ENCODE results near the gene EXOC3.

Gene EXOC3

DNA sequence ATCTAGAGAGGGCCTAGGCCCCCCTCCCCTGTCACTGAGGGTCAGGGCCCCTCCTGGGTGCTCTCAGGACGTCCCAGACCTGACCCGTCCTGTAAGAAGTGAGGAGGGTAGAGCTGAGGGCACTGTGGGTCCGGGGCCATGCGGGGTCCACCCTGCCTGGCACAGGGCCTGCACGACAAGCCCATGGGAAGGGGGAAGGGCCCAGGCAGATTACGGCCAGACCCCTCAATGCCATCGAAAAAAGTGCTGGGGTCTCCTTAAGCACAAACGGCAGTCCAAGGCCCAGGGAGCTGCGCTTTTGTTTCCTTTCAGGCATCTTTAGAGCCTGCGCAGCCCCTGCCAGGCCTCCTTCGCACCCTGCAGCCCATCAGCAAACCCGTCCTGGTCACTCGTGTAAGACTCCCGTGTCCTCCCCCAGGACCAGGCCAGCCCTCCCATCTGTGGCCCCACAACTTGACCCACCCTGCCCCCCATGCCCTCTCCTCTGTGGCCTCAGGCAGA, 4.4 kb upstream of the EXOC3 start:
- DNase-seq (ENCODE audit: low read depth in 3 of 3, low spot score in 1 of 3): no peak

DNA sequence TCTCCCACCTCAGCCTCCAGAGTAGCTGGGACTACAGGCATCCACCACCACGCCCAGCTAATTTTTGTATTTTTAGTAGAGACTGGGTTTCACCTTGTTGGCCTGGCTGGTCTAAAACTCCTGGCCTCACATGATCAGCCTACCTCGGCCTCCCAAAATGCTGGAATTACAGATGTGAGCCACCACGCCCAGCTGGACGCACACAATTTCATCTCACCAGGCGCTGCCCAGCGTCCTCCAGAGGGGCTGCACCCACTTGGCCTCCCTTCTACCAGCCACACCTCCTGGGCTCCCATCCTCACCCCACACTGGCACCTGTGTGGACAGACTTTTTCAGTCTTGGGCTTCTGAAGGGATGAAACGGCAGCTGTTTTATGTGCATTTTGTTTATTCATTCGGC, 3.8 kb upstream of the EXOC3 start:
- no peak for DNase-seq (ENCODE audit: low read depth in 3 of 3, low spot score in 1 of 3)

DNA sequence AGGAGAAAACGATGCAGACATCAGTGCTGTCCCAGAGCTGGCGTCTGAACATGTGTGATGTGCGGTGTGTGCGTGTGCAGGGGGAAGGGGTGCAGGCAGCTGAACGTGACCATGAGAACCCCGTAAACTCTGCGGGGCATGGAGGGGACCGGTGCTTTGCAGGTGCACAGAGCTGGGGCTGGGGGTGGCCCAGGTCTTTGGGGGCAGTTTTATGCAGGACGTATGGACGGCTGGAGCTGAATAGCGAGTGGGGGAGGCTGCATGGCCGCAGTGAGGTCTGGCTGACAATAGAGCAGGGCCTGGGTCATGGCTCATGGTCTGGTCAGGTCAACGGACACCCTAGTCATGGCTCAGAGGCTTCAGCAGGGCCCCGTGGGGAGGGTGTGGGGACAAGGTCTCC, 3.3 kb upstream of the EXOC3 start:
- DNase-seq (ENCODE audit: low read depth in 3 of 3, low spot score in 1 of 3): no peak

DNA sequence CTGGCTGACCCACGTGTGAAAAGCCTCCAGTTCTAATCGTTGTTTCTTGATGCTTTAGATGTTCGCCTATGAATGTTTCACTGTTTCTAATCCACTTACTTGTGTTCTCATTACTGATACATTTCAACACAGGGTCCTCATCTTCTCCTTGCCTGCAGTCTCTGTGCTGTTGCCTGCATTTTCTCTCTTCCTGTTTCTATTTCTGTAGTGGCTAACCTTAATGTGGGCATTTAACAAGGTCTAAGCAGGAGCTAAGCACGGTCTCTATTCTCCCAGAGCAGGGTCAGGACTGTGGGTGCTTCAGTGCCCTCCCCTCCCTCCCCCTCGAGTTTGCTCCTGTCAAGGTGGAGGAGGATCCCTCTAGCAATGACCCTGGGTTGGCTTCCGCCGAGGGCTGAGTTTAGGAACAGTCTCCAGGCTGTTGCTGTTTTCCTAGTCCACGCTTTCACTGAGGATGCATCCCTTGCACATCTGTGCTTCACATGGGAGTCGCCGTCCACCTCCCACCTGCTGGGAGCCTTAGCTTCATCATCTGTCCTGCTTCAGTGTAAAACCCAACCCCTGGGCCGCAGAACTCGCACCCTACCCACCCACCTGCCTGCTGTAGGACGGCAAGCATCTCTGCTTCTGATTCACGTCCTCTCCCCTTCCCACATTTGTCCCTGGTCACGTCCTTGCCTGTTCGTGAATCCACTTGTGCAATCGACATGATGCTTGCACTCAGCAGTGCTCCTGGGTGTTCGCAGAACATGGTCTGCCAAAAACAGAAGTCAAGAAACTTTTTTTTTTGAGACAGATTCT, 2.4 kb upstream of the EXOC3 start:
- no peak for DNase-seq (ENCODE audit: low read depth in 3 of 3, low spot score in 1 of 3)

DNA sequence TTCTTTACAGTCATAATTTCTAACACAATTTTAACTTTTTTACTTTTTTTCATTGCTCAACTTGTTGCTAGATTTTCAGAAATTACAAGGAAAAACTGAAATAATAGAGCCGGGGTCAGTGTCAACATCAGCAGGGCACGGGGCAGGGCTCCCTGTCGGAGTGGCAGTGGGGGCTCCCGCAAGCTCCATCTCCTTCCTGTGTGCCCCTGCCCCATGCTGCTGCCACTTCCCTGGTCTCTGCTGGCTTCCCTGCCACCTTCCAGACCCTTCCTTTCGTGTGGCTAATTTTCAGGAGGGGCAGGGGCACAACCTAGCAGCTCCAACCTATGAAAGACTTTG, 1.0 kb upstream of the EXOC3 start:
- no peak for DNase-seq (ENCODE audit: low read depth in 3 of 3, low spot score in 1 of 3)

DNA sequence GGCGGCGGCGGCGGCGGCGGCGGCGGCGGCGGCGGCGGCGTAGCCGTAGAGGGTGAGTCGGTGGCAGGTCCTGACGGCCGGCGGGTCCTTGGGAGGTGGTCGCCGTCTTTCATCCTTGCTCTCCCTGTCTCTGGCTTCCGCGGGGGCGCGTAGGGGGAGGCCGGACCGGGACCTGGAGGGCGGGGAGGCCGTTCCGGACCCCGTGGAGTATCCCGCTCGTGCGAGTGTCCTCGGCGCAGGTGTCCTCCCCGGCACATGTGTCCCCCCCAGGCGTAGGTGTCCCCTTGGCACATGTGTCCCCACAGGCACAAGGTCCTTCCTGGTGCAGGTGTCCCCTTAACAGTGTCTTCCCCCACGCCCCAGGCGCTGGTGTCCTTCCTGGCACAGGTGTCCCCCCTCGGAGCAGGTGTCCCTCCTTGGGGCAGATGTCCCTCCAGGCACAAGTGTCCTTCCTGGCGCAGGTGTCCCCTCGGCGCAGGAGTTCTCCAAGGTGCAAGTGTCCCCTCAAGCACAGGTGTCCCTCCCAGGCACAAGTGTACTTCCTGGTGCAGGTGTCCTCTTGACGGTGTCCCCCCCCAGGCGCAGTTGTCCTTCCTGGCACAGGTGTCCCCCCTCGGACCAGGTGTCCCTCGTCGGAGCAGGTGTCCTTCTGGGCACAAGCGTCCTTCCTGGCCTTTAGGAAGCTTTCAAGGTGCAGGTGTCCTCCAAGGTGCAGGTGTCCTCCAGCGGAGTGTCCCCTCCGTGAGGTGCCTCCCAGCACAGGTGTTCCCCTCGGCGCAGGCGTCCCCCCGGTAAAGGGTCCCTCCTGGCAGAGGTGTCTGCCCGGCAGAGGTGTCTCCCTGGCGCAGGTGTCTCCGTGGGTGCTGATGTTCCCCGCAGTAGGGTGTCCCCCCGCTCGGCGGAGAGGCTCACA, 519 bp downstream of the EXOC3 start:
- DNase-seq (ENCODE audit: low read depth in 3 of 3, low spot score in 1 of 3): no peak

DNA sequence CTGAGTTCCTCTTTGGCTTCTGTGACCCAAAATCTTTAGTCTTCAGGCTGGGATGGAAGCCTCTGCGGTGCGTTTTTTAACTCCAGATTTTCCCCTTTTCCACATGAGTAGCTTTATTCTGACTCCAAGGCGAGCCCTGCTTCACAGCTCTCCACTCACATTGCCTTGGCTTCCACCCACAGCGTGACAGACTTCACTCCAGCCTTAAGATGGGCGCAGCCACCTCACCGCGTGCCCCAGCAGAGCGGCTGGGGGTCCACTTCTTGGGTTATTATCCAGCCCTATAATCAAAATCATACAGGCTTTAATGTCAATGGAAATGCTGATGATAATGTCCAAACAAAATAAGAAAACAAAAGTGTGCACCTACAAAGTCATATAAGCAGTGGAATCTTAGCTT, 1.2 kb downstream of the EXOC3 start:
- DNase-seq (ENCODE audit: low read depth in 3 of 3, low spot score in 1 of 3): no peak

DNA sequence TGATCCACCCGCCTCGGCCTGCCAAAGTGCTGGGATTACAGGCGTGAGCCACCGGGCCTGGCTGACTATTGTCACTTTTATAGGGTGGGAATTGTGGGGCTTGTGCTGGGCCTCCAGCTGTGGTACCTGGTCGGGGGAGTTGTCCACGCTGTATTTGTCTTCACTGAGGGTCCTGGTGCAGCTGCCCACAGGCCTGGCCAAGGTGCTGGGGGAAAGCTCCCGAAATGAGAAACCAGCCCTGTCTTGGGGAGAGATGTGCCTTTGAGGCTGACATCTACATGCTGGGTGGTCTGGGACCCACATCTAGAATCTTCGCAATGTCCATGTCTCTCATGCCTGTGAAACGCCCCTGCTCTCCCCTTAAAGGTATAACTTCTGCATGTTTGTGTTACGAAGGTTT, 2.6 kb downstream of the EXOC3 start:
- no peak for DNase-seq (ENCODE audit: low read depth in 3 of 3, low spot score in 1 of 3)

DNA sequence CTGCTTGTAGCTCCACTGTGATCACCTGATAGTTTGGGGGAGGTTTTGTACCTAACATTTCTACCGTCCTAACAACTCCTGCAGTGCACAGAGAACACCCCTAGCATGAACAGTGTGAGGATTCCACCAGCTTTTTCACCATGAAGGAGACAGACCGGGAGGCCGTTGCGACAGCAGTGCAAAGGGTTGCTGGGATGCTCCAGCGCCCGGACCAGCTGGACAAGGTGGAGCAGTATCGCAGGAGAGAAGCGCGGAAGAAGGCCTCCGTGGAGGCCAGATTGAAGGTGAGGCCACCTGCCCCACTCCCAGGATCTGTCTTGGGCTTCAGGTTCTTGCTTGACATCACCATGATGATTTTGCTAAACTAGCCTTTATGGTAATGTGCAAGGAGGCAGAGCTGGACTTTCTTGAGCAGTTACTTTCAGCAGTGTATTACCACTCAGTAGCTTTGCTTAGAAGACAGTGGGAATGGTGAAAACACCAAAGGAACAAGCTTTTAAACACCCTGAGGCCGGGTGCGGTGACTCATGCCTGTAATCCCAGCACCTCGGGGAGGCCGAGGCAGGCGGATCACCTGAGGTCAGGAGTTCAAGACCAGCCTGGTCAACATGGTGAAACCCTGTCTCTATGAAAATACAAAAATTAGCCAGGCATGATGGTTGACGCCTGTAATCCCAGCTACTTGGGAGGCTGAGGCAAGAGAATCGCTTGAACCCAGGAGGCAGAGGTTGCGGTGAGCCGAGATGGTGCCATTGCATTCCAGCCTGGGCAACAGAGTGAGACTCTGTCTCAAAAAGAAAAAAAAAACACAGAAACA, 3.3 kb downstream of the EXOC3 start:
- no peak for DNase-seq (ENCODE audit: low read depth in 3 of 3, low spot score in 1 of 3)

DNA sequence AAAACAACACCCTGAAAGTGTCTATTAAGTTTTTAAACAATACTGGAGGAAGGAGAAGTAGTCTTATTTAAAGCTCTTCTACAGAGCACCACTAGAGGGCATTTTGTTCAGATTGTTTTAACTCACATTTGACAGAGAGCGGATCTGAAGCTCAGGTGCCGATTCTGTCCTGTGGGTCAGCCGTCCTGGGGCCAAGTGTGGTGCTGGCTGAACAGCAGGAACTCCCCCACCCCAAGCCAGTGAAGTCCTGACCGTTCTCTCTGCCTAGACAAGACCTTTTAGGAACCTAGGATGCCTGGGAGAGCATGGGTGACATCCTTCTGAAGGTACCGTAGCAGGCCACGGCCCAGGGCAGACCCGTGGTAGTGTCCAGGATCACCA, 3.9 kb downstream of the EXOC3 start:
- DNase-seq (ENCODE audit: low read depth in 3 of 3, low spot score in 1 of 3): no peak

DNA sequence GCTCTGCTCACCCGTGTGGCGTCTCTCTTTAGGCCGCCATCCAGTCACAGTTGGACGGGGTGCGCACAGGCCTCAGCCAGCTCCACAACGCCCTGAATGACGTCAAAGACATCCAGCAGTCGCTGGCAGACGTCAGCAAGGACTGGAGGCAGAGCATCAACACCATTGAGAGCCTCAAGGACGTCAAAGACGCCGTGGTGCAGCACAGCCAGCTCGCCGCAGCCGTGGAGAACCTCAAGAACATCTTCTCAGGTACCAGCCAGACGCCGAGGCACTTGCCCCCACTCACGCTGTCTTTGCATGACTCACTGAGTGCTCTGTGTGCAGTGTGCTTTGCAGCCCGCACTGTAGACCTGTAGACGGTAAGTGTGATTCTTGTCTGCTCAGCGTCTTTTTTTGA, 4.5 kb downstream of the EXOC3 start:
- DNase-seq (ENCODE audit: low read depth in 3 of 3, low spot score in 1 of 3): no peak

DNA sequence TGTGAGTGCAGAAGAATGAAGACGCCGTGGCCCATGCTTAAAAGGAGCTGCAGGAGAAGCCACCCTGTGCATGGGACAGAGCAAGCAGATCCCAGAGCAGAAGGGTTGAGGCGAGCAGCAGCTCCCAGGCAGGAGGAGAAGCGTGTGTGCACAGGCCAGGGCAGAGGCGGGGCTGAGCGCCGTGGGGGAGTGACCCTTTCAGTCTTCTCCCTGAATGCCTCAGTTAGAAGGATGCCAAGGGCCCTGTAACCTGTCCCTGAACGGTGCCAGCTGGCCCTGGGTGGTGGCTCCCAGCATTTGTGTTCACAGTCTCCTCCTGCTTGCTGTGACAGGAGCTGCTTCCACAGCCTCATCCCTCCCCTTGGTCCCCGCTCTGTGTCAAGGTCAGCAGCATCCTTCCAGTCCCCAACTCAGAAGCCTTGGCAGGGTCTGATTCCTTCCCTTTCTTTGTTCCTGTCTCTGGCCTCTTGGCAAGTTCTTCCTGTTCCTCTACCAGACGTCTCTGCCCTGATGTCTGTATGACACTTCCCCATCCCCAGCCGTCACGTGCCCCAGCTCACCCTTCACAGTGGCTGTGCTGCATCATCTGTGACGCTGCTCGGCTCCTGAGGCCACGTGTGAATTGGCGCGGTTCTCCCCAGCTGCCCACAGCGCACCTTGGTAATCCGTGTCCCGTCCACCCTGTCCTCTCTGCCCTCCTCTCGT, 5.2 kb downstream of the EXOC3 start:
- no peak for DNase-seq (ENCODE audit: low read depth in 3 of 3, low spot score in 1 of 3)

DNA sequence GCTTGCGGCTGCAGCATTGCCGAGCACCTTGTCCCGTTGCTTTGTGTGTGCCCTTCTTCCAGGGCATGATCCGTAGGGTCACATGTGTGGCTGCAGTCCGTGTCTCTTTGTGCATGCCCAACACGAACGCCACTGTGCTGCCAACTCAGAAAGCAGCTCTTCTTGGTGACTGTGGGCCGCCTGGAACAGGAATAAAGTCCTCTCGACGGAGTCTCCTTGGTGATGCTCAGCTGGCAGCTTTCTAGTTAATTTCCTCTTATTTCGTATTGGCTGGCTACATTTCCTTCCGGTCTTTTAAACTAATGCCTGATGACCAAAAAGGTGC, 5.8 kb downstream of the EXOC3 start:
- DNase-seq (ENCODE audit: low read depth in 3 of 3, low spot score in 1 of 3): no peak

DNA sequence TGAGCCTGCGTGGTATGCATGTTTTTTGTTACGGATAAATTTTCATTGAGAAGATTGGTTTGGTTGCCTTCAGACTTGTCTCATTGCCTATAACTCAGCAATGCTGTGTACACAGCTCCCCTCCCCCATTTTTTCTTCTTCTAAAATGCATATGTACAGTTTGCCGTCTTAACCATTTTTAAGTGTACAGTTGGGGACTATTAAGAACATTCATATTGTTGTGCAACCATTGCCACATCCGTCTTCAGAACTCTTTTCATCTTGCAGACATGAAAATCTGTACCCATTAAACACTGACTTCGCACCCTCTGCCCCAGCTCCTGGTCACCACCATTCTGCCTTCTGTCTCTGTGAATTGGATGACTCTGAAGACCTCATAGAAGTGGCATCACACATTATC, 6.2 kb downstream of the EXOC3 start:
- DNase-seq (ENCODE audit: low read depth in 3 of 3, low spot score in 1 of 3): no peak

DNA sequence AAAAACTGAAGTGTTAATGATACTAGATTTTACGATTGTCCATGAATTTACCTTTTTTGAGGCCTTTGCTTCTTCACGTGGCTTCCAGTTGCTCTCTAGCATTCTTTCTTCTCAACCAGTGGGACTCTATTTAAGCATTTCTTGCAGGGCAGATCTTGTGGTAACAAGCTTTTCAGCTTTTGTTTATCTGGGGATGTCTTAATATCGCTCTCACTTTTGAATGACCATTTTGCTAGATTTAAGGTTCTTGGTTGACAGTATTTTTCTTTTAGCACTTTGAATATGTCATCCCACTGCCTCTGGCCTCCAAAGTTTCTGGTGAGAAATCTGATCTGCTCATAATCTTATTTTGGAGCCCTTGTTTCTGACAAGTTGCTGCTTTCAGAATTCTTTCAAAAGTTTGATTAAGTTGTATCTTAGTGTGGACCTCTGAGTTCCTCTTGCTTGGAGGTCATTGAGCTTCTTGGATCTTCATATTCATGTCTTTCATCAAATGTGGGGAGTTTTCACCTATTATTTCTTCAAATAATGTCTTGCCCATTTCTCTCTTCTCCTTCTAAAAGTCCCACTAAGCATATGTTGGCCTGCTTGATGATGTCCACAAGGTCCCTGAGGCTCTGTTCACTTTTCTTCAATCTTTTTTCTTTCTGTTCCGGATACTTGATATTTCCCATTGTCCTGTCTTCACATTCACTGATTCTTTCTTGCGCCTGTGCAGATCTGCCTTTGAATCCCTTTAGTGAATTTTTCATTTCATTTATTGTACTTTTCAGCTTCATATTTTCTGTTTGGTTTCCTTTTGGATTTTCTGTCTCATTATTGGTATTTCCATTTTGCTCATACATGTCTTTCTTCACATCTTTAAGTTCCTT, 8.8 kb downstream of the EXOC3 start:
- DNase-seq (ENCODE audit: low read depth in 3 of 3, low spot score in 1 of 3): no peak

DNA sequence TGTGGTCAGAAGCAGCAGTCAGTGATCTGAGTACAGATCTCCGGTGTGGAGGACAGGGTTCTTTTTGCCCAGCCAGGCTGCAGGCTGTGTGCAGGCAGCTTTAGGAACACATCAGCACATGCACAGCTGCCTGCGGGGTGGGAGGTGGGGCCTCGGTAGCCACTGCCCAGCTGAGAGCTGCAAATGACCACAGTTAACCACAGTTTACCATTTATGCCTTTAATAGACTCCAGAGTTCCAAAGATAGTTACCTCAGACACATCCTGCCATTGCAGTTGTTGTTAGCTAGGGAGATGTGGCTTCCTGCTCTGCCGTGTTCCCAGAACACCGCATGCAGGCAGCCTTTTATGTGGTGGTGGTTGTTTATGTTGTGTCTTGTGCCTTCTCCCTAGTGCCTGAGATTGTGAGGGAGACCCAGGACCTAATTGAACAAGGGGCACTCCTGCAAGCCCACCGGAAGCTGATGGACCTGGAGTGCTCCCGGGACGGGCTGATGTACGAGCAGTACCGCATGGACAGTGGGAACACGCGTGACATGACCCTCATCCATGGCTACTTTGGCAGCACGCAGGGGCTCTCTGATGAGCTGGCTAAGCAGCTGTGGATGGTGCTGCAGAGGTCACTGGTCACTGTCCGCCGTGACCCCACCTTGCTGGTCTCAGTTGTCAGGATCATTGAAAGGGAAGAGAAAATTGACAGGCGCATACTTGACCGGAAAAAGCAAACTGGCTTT, 10.2 kb downstream of the EXOC3 start:
- no peak for DNase-seq (ENCODE audit: low read depth in 3 of 3, low spot score in 1 of 3)

DNA sequence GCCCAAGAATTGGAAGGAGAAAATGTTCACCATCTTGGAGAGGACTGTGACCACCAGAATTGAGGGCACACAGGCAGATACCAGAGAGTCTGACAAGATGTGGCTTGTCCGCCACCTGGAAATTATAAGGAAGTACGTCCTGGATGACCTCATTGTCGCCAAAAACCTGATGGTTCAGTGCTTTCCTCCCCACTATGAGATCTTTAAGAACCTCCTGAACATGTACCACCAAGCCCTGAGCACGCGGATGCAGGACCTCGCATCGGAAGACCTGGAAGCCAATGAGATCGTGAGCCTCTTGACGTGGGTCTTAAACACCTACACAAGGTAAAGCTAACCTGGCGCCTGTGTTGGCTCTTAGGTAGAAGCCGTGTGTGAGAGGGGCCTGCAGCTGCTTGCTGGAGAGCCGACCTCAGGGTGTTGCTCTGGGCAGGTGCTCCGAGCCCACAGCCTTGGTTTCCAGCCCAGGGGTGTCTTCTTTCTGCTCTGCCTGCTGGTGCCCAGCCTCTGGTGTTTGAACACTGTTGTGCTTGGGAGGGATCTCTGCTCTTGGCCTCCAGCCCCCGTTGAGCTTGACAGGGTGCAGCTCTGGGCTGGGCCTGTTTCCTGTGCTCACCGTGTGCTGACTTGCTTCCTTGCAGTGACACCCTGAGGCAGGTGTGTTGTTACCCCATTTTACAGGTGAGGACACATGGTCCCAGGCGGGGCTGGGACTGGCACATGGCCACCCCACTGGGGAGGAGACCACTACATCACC, 10.9 kb downstream of the EXOC3 start:
- no peak for DNase-seq (ENCODE audit: low read depth in 3 of 3, low spot score in 1 of 3)

DNA sequence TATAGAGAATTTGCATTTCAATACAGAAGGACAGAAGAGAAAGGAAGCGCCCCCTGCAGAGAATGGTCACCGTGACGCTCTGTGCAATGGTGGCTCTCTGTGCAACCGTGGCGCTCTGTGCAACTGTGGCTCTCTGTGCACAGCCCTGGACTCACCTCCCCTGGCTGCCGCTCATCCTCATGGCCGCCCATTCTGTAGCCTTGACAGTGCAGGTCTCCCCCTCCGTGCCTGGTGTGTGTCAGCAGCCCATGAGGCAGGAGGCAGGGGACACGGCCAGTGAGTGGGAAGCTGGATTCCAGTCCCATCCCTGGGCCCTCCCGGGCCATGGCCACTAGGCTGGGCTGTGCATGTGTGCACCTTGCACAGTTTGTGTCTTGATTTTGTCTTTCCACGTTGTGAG, 12.0 kb downstream of the EXOC3 start:
- no peak for DNase-seq (ENCODE audit: low read depth in 3 of 3, low spot score in 1 of 3)

DNA sequence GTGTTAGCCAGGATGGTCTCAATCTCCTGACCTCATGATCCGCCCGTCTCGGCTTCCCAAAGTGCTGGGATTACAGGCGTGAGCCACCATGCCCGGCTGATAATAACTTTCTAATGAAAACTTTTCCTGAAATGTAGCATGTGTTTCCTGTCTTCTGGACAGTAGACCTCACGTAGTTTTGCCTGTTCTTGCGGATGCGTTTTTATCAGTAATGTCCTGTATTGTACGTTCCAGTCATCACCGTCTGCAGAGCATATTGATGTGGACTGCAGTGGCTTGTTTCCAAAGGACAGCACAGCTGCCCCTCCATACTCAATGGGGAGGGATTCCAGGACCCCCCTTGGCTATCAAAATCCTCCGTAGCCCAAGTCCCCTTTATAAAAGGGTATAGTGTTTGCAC, 12.8 kb downstream of the EXOC3 start:
- DNase-seq (ENCODE audit: low read depth in 3 of 3, low spot score in 1 of 3): no peak
